Stimulated activated CD4-positive, alpha-beta T cell treated with anti-CD3 and anti-CD28 coated beads, Interleukin-12 subunit alpha, Interleukin-12 subunit beta, amount 100 ng/mL, for 48 hours (primary cell): ENCODE results near the gene SNPH.

Experiments
- DNase-seq, 3 donors: peaks; one replicate each; pipeline ENCODE4 v3.0.0-alpha.2; 2020; ENCODE audit warnings: low read depth in 2 of 3, low spot score in 1 of 3

Gene SNPH

GRCh38 chr20:1306316-1307135 is 40.4 kb downstream of the SNPH start:
- DNase-seq, result no peak

- DNase-seq, result no peak
Observed at GRCh38 chr20:1307171-1307570, 41.1 kb downstream of the SNPH start.

GRCh38 chr20:1307571-1307971 is 41.5 kb downstream of the SNPH start:
- DNase-seq, result no peak

GRCh38 chr20:1308067-1308701 is 42.1 kb downstream of the SNPH start:
- DNase-seq, result no peak

GRCh38 chr20:1308702-1309095 is 42.6 kb downstream of the SNPH start:
- DNase-seq, result no peak

- no peak for DNase-seq
Observed at GRCh38 chr20:1309439-1309847, 43.3 kb downstream of the SNPH start.

- no peak for DNase-seq
Observed at GRCh38 chr20:1310071-1310470, 44.0 kb downstream of the SNPH start.

- no peak for DNase-seq
Observed at GRCh38 chr20:1310506-1311190, 44.6 kb downstream of the SNPH start.

- no peak for DNase-seq
Observed at GRCh38 chr20:1312308-1312707, 46.2 kb downstream of the SNPH start.

GRCh38 chr20:1312904-1313235 is 46.8 kb downstream of the SNPH start:
- DNase-seq, result no peak

GRCh38 chr20:1313236-1313964 is 47.3 kb downstream of the SNPH start:
- DNase-seq, result peak in 2 of 3 donors; percentile 47 to 48

- DNase-seq, result no peak
Observed at GRCh38 chr20:1315804-1316203, 49.7 kb downstream of the SNPH start.

GRCh38 chr20:1317545-1318255 is 51.6 kb downstream of the SNPH start:
- no peak for DNase-seq

GRCh38 chr20:1319051-1319450 is 53.0 kb downstream of the SNPH start:
- DNase-seq, result no peak

GRCh38 chr20:1319462-1319861 is 53.4 kb downstream of the SNPH start:
- DNase-seq, result no peak

- no peak for DNase-seq
Observed at GRCh38 chr20:1320016-1320415, 53.9 kb downstream of the SNPH start.

GRCh38 chr20:1320902-1321653 is 55.0 kb downstream of the SNPH start:
- DNase-seq, result no peak

GRCh38 chr20:1321654-1321939 is 55.5 kb downstream of the SNPH start:
- no peak for DNase-seq

- no peak for DNase-seq
Observed at GRCh38 chr20:1322511-1323245, 56.6 kb downstream of the SNPH start.

- no peak for DNase-seq
Observed at GRCh38 chr20:1323256-1323655, 57.2 kb downstream of the SNPH start.
